Liver (tissue), 9 donors: ENCODE data around the gene HOOK1. TPM values are rescaled to one million over a fixed set of nuclear protein-coding genes. Genes with fewer than 3 reads are reported as not detected.

Source experiments
- DNase-seq: peaks from one replicate; pipeline ENCODE4 v3.0.0-alpha.2; 2017; ENCODE audit warnings: low spot score
- H3K27ac ChIP-seq, 2 donors: one replicate each; pipeline ENCODE4 v1.7.0; 2013; ENCODE audit warnings: inconsistent platforms in 2 of 2, low read length in 2 of 2, control low read depth in 1 of 2, low read depth in 1 of 2, mild to moderate bottlenecking in 1 of 2
- H3K27me3 ChIP-seq, 4 donors: one replicate each; pipeline versions ENCODE4 v1.6.1 to v1.7.0; 2013; ENCODE audit warnings: low read length in 3 of 4, inconsistent platforms in 1 of 4, mild to moderate bottlenecking in 1 of 4, moderate library complexity in 1 of 4; ENCODE audit not compliant: control insufficient read depth in 4 of 4, insufficient read depth in 4 of 4
- H3K36me3 ChIP-seq, 4 donors: one replicate each; pipeline versions ENCODE4 v1.6.1 to v1.7.0; 2013; ENCODE audit warnings: low read length in 3 of 4, mild to moderate bottlenecking in 3 of 4, low read depth in 1 of 4, moderate library complexity in 1 of 4; ENCODE audit not compliant: control insufficient read depth in 4 of 4, insufficient read depth in 3 of 4
- H3K4me1 ChIP-seq, 4 donors: one replicate each; pipeline versions ENCODE4 v1.6.1 to v1.7.0; 2013; ENCODE audit warnings: low read length in 3 of 4, mild to moderate bottlenecking in 3 of 4, moderate library complexity in 1 of 4; ENCODE audit not compliant: control insufficient read depth in 4 of 4, insufficient read depth in 4 of 4
- H3K4me3 ChIP-seq, 3 donors: one replicate each; pipeline versions ENCODE4 v1.6.1 to v1.7.0; 2013; ENCODE audit warnings: low read length in 3 of 3, control low read depth in 1 of 3, low read depth in 1 of 3, mild to moderate bottlenecking in 1 of 3
- H3K9ac ChIP-seq, 2 donors: one replicate each; pipeline ENCODE4 v1.7.0; 2013; ENCODE audit warnings: low read length in 2 of 2, mild to moderate bottlenecking in 2 of 2, moderate library complexity in 2 of 2, control low read depth in 1 of 2, low read depth in 1 of 2
- H3K9me3 ChIP-seq, 4 donors: one replicate each; pipeline versions ENCODE4 v1.6.1 to v1.7.0; 2013; ENCODE audit warnings: low read length in 3 of 4; ENCODE audit not compliant: control insufficient read depth in 4 of 4
- EGR1 ChIP-seq, 2 donors: IDR thresholded peaks; 2 replicates each; pipeline ENCODE4 v1.6.1; 2016 to 2018; ENCODE audit warnings: antibody characterized with exemption in 2 of 2, low read depth in 2 of 2
- FOXA1 ChIP-seq: IDR thresholded peaks from 2 replicates; pipeline ENCODE4 v1.6.1; 2016; ENCODE audit warnings: antibody characterized with exemption
- FOXA2 ChIP-seq: IDR thresholded peaks from 2 replicates; pipeline ENCODE4 v1.6.1; 2016; ENCODE audit warnings: antibody characterized with exemption
- HNF4A ChIP-seq, 2 donors: conservative IDR thresholded peaks; 2 replicates each; pipeline ENCODE4 v1.6.1; 2016; ENCODE audit warnings: antibody characterized with exemption in 2 of 2, mild to moderate bottlenecking in 2 of 2
- HNF4G ChIP-seq: IDR thresholded peaks from 2 replicates; pipeline ENCODE4 v1.6.1; 2016; ENCODE audit warnings: antibody characterized with exemption
- JUND ChIP-seq, 2 donors: IDR thresholded peaks; 2 replicates each; pipeline ENCODE4 v1.6.1; 2016; ENCODE audit warnings: antibody characterized with exemption in 2 of 2
- NR2F2 ChIP-seq: IDR thresholded peaks from 2 replicates; pipeline ENCODE4 v1.6.1; 2016; ENCODE audit warnings: antibody characterized with exemption
- REST ChIP-seq: IDR thresholded peaks from 2 replicates; pipeline ENCODE4 v1.6.1; 2016; ENCODE audit warnings: antibody characterized with exemption, mild to moderate bottlenecking
- SP1 ChIP-seq: IDR thresholded peaks from 2 replicates; pipeline ENCODE4 v1.6.1; 2018; ENCODE audit warnings: antibody characterized with exemption, mild to moderate bottlenecking
- TAF1 ChIP-seq: conservative IDR thresholded peaks from 2 replicates; pipeline ENCODE4 v1.6.1; 2016; ENCODE audit warnings: antibody characterized with exemption, mild to moderate bottlenecking
- YY1 ChIP-seq: IDR thresholded peaks from 2 replicates; pipeline ENCODE4 v1.6.1; 2016; ENCODE audit warnings: antibody characterized with exemption, mild to moderate bottlenecking
- WGBS: extraction: QIAGEN DNeasy Blood & Tissue Kit; methylation state at CpG from one replicate; pipeline ENCODE4 v1.1.7; 2013; 5-methylcytosine and 5-hydroxymethylcytosine counted together
- polyA plus RNA-seq, 2 donors: library from polyadenylated mRNA; stranded (reverse) in 1 of 2; unstranded in 1 of 2; fragments of 200-250 nt in 1 of 2; fragments of >200 nt in 1 of 2; fragmentation: Nextera tagmentation in 1 of 2; extraction: Ambion mirVana in 1 of 2; gene quantifications; one replicate each; pipeline versions ENCODE4 v1.2.1 to v1.2.3, GENCODE V29; 2013 to 2015
- total RNA-seq, 2 donors: library from RNA; depleted of rRNA; stranded (reverse); fragments of >200 nt; gene quantifications; one replicate each; pipeline ENCODE4 v1.2.3, GENCODE V29; 2014
- TF ChIP-seq, protein P1 (sequence below): IDR thresholded peaks from 2 replicates; pipeline ENCODE4 v1.6.1; 2016; ENCODE audit warnings: antibody characterized with exemption
- TF ChIP-seq, protein P2 (sequence below): IDR thresholded peaks from 2 replicates; pipeline ENCODE4 v1.6.1; 2016; ENCODE audit warnings: antibody characterized with exemption
- TF ChIP-seq, protein P3 (sequence below): fragments of 150-350 bp; IDR thresholded peaks from 2 replicates; pipeline ENCODE4 v1.5.1; 2017; ENCODE audit warnings: improper control_type of control experiment, low read depth, low read length; ENCODE audit not compliant: missing input control
- TF ChIP-seq, protein P4 (sequence below): IDR thresholded peaks from 2 replicates; pipeline ENCODE4 v1.6.1; 2016; ENCODE audit warnings: antibody characterized with exemption
- donor health status: healthy.
- donor health status: healthy.
- donor health status: healthy.
- donor health status: healthy.
- donor health status: healthy.

Gene HOOK1
- total and polyA plus RNA-seq, 4 donors: 10.3 to 33.4 (median 17.5) TPM

- Histone ChIP-seq H3K4me1 (no peaks in the 10 kb centered on the region), H3K27ac (no peak overlapping the region), H3K36me3 (peaks cover 1 to 52% (median 29%) of the 10 kb centered on the region in 4 donors), H3K27me3 (no peaks in the 10 kb centered on the region), H3K9ac (no peak overlapping the region), H3K9me3 (no peaks in the 10 kb centered on the region), H3K4me3 (no peak overlapping the region)
- TF ChIP-seq SP1 (no peak), FOXA2 (no peak), FOXA1 (no peak), REST (no peak), YY1 (no peak), TAF1 (no peak), JUND (IDR thresholded peaks at IDR 0.05) (no peak), HNF4G (no peak), HNF4A (conservative IDR thresholded peaks at IDR 0.05) (no peak), EGR1 (IDR thresholded peaks at IDR 0.05; ENCODE audit: low read depth in 2 of 2) (no peak), NR2F2 (no peak)
- TF ChIP-seq, protein P1, sequence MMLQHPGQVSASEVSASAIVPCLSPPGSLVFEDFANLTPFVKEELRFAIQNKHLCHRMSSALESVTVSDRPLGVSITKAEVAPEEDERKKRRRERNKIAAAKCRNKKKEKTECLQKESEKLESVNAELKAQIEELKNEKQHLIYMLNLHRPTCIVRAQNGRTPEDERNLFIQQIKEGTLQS: no peak
- TF ChIP-seq, protein P2, sequence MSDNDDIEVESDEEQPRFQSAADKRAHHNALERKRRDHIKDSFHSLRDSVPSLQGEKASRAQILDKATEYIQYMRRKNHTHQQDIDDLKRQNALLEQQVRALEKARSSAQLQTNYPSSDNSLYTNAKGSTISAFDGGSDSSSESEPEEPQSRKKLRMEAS: no peak
- TF ChIP-seq, protein P3, sequence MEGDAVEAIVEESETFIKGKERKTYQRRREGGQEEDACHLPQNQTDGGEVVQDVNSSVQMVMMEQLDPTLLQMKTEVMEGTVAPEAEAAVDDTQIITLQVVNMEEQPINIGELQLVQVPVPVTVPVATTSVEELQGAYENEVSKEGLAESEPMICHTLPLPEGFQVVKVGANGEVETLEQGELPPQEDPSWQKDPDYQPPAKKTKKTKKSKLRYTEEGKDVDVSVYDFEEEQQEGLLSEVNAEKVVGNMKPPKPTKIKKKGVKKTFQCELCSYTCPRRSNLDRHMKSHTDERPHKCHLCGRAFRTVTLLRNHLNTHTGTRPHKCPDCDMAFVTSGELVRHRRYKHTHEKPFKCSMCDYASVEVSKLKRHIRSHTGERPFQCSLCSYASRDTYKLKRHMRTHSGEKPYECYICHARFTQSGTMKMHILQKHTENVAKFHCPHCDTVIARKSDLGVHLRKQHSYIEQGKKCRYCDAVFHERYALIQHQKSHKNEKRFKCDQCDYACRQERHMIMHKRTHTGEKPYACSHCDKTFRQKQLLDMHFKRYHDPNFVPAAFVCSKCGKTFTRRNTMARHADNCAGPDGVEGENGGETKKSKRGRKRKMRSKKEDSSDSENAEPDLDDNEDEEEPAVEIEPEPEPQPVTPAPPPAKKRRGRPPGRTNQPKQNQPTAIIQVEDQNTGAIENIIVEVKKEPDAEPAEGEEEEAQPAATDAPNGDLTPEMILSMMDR: no peak
- TF ChIP-seq, protein P4, sequence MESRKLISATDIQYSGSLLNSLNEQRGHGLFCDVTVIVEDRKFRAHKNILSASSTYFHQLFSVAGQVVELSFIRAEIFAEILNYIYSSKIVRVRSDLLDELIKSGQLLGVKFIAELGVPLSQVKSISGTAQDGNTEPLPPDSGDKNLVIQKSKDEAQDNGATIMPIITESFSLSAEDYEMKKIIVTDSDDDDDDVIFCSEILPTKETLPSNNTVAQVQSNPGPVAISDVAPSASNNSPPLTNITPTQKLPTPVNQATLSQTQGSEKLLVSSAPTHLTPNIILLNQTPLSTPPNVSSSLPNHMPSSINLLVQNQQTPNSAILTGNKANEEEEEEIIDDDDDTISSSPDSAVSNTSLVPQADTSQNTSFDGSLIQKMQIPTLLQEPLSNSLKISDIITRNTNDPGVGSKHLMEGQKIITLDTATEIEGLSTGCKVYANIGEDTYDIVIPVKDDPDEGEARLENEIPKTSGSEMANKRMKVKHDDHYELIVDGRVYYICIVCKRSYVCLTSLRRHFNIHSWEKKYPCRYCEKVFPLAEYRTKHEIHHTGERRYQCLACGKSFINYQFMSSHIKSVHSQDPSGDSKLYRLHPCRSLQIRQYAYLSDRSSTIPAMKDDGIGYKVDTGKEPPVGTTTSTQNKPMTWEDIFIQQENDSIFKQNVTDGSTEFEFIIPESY: no peak
- DNase-seq: no peak
- 84% methylated on average over 2 of the region's 2 CpGs for WGBS
Observed at GRCh38 chr1:59845091-59845490, 30.3 kb downstream of the HOOK1 start.

- Histone ChIP-seq H3K27me3 (no peaks in the 10 kb centered on the region), H3K4me3 (no peak overlapping the region), H3K4me1 (peaks cover 0 to under 1% (median 0%) of the 10 kb centered on the region in 4 donors), H3K27ac (no peak overlapping the region), H3K9ac (no peak overlapping the region), H3K9me3 (no peaks in the 10 kb centered on the region), H3K36me3 (peaks cover 0 to 47% (median 23%) of the 10 kb centered on the region in 4 donors)
- 96% methylated on average over 3 of the region's 3 CpGs for WGBS
- TF ChIP-seq, protein P2: no peak
- TF ChIP-seq NR2F2: no peak
- TF ChIP-seq YY1: no peak
- TF ChIP-seq, protein P4: no peak
- no peak for TF ChIP-seq FOXA2
- no peak for DNase-seq
Observed at GRCh38 chr1:59846209-59846894, 31.6 kb downstream of the HOOK1 start.
